GM18873 (cell line): ENCODE results near the gene PACRG.
A peak's percentile ranks its signal among the peaks of the same experiment; 100 is the strongest.
"Not testable (repeated sequence)": the region's sequence is repeated elsewhere in the genome, so short reads cannot be mapped to it uniquely, and the experiment has no call there.

Experiments
- ATAC-seq: cut with Tn5 transposase; IDR thresholded peaks from one replicate; pipeline ENCODE4 v1.9.1; 2021; ENCODE audit warnings: mild to moderate bottlenecking, moderate library complexity, moderate number of reproducible peaks; ENCODE audit not compliant: unreplicated experiment, low FRiP score

Gene PACRG

DNA sequence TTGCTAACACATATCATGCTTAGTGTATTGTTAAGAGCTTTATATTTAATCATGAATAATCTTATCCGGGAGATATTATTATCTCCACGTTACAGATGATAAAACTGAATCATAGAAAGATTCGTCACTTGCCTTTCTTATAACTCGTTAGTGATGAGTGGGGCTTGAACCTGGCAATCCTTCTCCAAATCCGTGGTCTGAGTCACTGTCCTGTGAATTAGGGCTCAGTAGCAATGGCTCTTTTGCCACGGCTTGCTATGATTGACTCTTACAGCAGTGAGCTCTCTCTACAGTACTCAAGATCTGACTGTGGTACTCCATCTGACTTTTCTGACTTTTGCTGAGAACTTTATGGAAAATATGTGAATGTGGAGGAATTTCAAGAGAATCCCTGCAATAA, 246.9 kb downstream of the PACRG start:
- ATAC-seq, result no peak

DNA sequence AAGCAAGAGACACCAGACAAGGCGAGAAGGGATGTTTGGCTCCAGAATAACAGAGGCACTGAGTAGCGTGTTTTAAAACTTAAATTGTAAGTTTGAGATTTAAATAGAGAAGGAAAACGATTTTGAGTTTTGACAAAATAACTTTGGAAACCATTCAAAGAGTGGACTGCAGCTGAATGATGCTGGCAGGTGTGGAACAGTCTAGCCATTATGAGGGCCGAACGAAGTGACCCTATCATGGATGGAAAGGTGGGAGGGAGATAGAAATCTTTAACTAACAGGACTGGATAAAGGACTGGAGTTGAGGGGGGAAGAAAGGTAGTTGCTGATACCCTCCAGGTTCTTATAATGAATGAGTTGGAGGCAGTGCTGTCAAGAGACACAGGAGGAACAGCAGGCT, 248.4 kb downstream of the PACRG start:
- ATAC-seq, result no peak

DNA sequence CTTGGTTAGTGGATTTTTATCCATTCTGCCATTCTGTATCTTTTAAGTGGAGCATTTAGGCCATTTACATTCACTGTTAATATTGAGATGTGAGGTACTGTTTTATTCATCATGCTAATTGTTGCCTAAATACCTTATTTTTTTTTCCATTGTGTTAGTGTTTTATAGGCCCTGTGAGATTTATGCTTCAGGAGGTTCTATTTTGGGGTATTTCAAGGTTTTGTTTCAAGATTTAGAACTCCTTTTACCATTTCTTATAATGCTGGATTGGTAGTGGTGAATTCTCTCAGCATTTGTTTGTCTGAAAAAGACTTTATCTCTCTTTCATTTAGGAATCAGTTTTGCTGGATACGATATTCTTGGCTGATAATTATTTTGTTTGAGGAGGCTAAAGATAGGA, 255.5 kb downstream of the PACRG start:
- not testable (repeated sequence) for ATAC-seq

DNA sequence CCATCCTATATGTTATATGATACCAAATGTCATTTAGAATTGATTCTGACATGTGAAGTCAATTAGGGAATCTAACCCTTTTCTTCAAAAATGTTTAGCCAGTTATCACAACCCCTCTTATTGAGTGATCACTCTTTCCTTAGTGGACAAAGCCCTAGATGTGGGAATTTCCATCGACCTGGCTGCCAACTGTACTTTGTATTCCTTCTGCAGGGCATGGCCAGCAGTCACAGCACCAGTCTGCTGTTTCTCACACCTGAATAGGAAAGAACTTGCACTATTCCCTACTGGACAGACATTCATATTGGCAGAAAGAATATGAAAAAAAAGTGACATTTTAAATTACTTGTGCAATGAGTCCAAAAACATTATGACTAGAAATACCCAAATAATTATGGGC, 271.0 kb downstream of the PACRG start:
- no peak for ATAC-seq

DNA sequence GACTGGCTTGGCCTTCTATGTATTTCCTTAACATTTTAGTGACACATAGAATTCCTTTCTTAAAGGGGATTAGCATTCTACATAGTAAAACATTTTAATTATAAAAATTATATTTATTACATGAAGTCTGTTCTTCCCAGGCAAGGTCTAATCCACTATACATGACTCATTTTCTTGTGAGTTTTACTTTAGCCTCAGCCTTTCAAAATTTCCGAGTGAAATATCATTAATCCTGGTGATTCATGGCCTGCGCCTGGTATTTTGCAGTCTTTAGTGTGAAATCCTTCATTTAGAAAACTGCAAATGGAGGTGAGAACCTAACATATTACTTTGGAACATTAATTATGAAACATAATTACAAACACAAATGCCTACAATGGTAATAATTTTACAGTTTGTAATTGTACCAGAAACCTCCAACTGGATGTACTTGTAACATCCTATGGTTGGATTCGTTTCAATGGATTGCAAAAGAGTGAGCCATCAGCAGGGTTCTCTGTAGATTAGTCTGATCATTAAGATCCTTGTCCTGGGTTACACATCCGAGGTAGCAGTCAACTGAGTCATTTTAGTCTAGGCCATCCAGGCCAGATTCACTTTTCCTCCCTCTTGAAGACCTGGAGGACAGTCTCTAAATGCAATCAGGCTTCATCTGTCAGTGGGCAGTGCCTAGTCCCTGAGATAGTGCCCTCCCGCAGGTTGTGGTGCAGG, 272.0 kb downstream of the PACRG start:
- no peak for ATAC-seq

DNA sequence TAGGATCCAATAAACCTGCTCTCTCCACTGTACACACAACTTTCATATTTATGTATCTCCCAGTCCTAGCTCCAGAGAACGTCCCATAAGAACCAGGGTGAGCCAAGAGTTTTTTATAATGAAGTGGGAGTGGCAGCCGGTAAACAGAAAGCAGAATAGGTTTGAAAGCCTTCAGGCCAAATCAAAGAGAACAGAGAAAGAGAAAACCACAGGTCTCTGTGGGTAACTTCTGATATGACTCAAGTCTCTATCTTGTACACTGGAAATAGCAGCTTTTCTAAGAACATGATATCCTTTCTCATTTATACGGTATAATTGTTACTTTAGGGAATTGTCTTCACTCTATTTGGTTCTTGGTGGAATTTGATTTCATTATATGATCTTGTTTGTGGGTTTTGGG, 273.6 kb downstream of the PACRG start:
- peak; percentile 94 for ATAC-seq

DNA sequence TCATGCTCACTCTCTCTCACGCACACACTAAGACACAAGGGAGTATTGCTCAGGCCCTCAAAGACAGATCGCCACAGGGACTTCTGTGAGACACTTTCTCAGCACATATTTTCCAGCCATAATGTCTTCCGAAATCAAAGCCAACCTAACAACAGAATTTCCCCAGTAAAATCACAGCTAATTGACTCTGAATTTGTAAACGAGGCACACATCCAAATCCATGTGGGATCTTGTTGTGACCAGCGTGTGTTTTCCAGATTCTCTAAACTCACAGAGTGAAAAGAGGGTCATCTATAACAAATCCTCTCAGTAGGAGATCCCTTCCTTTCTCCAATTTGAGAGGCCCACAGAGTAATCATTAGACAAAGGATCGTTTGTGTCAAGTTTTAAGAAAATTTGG, 280.4 kb downstream of the PACRG start:
- no peak for ATAC-seq

DNA sequence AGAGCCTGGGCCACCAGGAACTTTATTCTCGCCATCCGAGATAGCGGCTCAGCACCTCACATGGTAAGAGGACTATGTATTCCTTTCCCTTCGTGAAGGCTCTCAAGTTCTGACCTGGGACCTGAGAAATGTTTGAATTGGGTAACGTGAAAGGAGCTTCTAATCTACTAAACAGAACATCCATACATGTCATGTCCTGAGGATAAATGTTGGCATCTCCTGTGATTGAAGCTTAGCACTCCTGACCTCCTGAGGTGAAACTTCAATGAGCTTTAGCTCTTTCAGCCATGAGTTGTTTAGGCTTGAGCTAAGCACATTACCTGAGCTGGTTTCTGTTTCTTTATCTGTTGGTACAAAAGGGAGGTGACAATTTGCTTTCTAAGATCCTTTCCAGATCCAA, 280.9 kb downstream of the PACRG start:
- no peak for ATAC-seq

DNA sequence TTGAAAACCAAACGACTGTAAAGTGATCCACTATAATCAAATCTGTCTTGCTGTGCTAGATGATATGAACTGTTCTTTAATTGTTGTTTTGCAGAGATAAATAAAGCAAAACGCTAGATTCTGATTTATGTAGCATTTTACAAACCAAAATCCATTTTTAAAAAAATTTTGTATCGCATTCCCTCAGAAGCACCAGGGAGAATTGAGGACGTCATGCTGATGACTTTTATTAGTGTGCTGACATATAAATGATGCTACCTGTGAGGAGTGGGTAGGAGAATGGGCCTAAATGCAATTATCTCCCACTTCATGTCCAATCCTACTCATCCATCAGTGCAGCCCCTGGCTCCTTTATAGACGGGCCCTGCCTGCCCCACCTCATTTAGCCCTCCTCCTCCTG, 282.4 kb downstream of the PACRG start:
- no peak for ATAC-seq

DNA sequence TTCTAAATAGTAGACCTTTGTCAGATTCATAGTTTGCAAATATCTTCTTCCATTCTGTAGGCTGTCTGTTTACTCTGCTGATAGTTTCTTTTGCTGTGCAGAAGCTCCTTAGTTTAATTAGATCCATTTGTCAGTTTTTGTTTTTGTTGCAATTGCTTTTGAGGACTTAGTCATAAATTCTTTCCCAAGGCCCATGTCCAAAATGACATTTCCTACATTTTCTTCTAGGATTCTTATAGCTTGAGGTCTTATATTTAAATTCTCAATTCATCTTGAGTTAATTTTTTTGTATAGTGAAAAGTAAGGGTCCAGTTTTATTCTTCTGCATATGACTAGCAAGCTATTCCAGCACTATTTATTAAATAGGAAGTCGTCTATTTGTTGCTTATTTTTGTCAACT, 287.0 kb downstream of the PACRG start:
- no peak for ATAC-seq

DNA sequence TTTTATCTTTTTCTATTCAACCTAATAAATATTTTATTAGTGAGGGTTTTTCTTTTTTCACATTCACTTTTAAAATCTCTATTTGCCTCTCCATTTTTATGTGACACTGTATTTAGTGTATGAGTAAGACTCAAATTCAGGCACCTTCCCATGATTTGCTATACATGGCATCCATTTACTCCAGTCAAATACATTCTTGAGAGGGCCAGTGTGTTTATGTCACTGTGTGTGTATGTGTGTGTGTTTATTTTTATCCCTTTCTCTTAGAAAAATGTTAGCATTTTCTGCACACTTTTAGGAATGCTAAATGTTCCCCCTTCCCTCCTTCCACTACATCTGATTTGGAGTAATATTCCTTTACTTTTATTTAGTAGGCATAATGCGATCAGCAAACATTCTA, 290.0 kb downstream of the PACRG start:
- ATAC-seq, result no peak

DNA sequence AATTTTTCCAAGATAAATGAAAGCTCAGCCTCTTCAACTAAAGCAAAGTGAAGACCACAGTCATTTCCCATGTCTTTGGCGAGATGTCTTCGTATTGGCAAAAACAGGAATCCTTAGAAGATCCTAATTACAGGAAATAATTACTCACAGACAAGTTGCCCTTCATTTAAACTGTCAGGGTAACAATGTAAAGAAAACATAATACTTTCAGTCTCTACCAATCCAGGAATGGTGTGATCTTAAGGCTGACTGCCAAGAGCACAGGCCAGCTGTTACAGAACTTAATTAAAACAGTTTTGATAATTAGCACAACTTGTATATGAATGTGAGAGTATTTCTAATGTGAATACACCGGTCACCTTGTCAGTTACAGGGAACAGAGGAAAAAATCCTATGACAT, 292.2 kb downstream of the PACRG start:
- ATAC-seq, result no peak

DNA sequence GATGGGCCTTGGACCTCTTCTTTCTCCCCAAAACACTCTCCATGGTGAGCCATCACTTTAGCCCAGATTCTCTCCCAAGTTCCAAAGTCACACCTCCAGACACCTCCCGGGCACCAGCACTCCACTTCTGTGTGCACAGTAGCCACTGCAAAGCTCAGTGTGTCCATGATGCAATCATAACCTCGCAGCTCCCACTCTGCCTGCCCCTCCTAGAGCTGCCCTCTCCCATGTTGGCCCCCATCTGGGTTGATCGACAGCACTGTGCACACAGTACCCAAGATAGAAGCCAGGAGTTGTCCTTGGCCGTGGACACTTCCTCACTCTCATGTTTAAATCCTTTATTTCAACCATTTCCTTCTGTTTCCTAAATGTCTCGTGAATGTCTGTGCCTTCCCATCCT, 293.3 kb downstream of the PACRG start:
- ATAC-seq, result no peak

DNA sequence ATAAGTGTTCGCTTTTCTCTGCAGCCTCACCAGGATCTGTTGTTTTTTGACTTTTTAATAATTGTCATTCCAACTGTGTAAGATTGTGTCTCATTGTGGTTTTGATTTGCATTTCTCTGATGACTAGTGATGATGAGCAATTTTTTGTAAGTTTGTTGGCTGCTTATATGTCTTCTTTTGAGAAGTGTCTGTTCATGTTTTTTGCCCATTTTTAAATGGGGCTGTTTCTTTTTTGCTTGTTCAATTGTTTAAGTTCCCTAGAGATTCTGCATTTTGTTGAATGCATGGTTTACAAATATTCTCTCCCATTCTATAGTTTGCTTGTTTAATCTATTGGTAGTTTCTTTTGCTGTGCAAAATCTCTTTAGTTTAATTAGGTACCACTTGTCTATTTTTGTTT, 295.9 kb downstream of the PACRG start:
- ATAC-seq, result no peak

DNA sequence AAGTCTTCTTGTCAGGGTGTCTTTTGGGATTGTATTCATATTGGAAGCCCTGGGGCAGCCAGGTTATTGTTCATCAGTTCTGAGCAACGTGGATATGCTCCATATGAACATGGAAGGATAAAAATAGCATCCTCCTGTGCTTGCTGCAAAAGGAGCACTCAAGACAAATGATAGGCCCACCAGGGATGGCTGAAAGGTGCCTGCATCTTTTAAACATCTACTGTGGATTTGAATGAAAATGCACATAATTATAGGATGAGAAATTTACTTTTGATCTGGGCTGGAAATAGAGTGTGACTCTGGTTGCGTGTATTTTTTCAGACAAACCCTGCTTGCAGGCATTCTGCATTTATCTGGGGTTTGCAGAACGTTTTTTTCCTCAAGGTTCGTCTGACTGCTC, 299.1 kb downstream of the PACRG start:
- ATAC-seq, result no peak

DNA sequence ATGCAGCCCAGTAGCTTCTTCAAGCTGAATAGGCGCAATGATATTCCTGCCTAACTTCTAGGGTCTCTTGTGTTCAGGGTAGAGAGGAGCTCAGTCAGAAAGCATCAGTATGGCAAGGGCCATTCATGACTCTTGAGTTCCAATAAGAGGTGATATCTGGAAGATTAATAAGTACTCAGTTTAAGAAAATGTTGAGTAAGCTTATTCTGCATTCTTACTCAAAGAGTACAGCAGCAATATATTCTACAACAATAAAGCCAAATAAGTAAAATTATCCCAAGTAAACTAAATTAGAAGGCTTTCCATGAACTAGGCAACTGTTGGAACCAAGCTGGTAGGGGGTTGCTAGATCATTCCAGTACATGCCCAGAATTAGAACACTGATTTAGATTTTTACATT, 303.2 kb downstream of the PACRG start:
- no peak for ATAC-seq

DNA sequence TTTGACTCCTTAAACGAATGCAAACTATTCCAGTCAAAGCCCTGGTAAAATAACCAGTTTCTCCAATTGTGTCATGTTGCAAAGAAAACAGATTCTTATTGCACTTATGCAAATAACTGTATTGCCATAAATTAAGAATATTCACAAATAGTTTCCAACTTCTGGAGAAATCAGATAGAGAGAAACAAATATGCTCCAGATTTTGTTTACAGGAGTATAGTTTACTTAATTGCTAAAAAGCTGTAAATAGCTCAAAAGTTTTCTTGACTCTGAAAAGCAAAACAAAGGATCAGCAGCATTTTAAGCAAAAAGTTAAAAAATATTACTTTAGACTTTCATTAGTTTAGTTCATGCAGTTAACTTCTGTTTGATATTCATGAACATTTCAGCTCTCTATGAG, 304.2 kb downstream of the PACRG start:
- ATAC-seq, result no peak

DNA sequence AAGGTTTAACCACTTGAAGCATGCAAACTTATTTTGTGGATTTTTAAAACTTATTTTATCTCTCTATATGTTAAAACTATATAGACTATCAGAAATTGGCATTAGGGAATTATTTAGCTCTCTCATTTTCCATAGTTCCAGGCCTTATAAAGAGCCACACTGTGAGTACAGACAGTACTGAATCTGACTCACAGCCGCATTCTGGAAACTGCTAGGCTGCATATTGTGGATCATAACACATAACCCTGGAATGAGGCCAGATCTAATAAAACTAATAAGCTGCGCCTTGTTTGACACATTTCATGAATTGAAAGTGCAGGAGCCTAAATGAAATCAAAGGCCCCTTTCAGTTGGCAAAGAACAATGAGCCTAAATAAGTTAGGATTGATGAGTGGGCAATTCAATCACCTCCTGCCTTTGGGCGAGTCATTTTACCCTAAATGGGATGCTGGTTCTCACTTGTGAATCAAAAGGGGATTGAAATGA, 308.4 kb downstream of the PACRG start:
- no peak for ATAC-seq

DNA sequence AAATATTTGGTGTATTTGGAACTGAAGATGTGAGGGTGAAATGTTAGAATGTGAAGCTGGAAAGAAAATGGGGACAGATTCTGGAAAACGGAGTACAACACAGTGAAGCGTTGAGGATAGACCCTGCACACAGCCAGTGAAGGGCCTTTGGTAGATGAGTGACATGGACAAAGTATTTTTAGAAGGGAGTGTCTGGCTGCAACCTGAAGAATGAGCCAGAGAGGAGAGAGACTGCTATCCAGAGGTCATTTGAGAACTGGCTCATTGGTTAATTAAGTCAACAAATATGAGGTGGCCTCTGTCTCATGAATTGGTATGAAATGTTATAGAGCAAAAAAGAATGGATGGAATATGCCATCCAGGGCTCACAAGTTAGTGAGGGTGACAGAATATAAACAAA, 310.5 kb downstream of the PACRG start:
- ATAC-seq, result no peak

DNA sequence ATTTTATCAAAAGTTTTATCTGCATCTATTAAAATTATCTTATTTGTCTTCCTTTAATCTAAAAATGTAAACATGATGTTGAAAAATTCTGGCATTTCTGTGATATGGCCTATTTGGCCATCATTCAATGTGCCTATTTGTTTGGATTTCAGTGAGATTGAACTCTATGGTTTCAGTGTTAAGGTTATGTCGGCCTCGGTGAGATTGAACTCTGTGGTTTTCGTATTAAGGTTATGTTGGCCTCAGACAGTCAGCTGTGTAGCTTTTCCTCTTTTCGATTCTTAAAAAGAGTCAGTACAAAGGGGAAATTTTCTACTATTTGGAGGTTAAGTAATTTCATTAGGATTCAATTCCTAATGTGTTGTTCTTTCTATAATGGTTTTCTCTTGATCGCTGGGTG, 320.6 kb downstream of the PACRG start:
- ATAC-seq, result no peak

DNA sequence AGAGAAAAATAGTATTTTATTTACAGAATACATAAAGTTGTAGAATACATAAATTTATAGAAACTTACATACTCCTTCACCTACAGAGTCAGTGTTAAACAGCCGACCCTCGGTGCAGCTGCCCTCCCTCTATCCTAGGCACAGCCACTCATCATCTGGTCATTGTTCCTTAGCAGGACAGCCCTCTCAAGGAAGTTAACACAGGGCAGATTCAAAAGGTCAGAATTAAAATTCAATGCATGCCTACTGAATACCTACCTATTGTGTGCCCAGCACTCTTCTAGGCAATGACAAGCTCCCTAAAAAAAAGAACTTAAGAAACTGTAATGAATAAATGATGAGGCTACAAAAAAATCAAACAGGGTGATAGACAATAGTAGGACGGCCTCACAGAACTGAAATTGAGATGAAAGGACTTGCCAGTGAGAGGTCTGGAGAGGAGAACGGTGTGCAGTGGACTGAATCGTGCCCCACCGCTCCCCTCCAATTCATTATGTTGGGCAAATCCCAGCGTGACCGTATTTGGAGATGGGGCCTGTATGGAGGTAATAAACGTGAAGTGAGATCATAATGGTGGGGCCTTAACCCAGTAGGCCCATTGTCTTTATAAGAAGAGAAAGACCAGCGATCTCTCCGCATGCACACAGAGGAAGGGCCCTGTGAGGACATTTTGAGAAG, 326.0 kb downstream of the PACRG start:
- ATAC-seq, result no peak

DNA sequence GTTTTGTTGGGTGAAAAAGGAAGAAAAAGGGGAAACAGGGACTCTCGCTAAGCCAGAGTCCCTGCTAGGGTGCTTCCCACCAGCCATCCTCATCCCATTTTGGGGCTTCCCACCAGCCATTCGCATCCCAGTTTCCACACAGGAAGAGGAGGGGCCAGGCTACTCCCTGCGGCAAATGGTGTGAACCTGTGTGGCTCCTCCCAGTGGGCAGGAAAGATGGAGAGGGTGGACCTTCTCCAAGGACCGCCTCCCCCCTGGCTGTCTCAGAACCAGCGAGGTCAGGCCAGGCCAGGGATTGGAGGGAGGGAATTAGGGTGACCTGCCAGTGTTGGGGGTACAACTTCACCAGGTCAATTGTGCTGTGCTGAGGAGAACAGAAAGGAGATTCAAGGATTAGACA, 326.9 kb downstream of the PACRG start:
- ATAC-seq, result no peak
